Endothelial cell of umbilical vein (primary cell): Measurements from ENCODE around the gene NEK7. TPM values are rescaled to one million over a fixed set of nuclear protein-coding genes. Genes with fewer than 3 reads are reported as not detected.

Experiments
- BruUV-seq: library from RNA; stranded (reverse); fragments of 400-500 nt; replicated peaks from 2 replicates; lab custom pipeline; 2021; lab: Mats Ljungman, UMichigan
- CTCF ChIA-PET: fragments of 300-600, 350-600 bp; sonication (Branson Sonifier 250); formaldehyde crosslinking; loops from one replicate; lab custom pipeline; 2021; ENCODE audit warnings: antibody characterized with exemption, inconsistent platforms; lab: Charles Lee
- POLR2A ChIA-PET: fragments of 300-600, 350-600 bp; sonication (Branson Sonifier 250); formaldehyde crosslinking; loops from one replicate; lab custom pipeline; 2021; ENCODE audit warnings: antibody characterized with exemption, inconsistent platforms; lab: Charles Lee
- DNase-seq: peaks from one replicate; pipeline ENCODE4 v3.0.0-alpha.2; 2011; ENCODE audit warnings: low read depth, low spot score
- FAIRE-seq: peaks from 2 replicates; lab custom pipeline; 2011; peaks lifted over from hg19 to GRCh38; lab: Jason Lieb, UNC
- H2AFZ ChIP-seq: 2 replicates; pipeline ENCODE4 v1.6.0; 2012; ENCODE audit warnings: low read depth, low read length, control low read depth, inconsistent platforms
- H3K27ac ChIP-seq: 2 replicates; pipeline ENCODE4 v1.5.1; 2011; ENCODE audit warnings: low read depth, mild to moderate bottlenecking, control low read depth, low read length, moderate library complexity; ENCODE audit not compliant: insufficient read depth
- H3K27me3 ChIP-seq, 2 experiments: 2 replicates each; pipeline versions ENCODE4 v1.6.0 to v1.6.1; 2011; ENCODE audit warnings: low read length in 2 of 2, mixed read lengths in 1 of 2; ENCODE audit not compliant: control insufficient read depth in 2 of 2, insufficient read depth in 2 of 2
- H3K36me3 ChIP-seq, 2 experiments: 2 replicates in 1 of 2; 3 replicates in 1 of 2; pipeline ENCODE4 v1.5.1; 2011; ENCODE audit warnings: low read length in 2 of 2, mild to moderate bottlenecking in 1 of 2, moderate library complexity in 1 of 2; ENCODE audit not compliant: control insufficient read depth in 2 of 2, insufficient read depth in 2 of 2; ENCODE audit errors: extremely low read depth in 1 of 2
- H3K4me1 ChIP-seq: 3 replicates; pipeline ENCODE4 v1.5.1; 2011; ENCODE audit warnings: mild to moderate bottlenecking, low read length; ENCODE audit not compliant: control insufficient read depth, insufficient read depth; ENCODE audit errors: extremely low read depth
- H3K4me2 ChIP-seq: 2 replicates; pipeline ENCODE4 v1.6.1; 2011; ENCODE audit warnings: low read length, control low read depth, mixed read lengths; ENCODE audit not compliant: insufficient read depth
- H3K4me3 ChIP-seq, 3 experiments: fragments of 200-600 bp in 1 of 3; sonication (generic), shearing (Covaris generic) in 1 of 3; replicated peaks in 1 of 3; 2 replicates each; pipeline ENCODE4 v1.5.1; 2011 to 2016; ENCODE audit warnings: control low read depth in 3 of 3, low read length in 3 of 3, mild to moderate bottlenecking in 2 of 3, inconsistent platforms in 1 of 3, low read depth in 1 of 3, moderate library complexity in 1 of 3; ENCODE audit not compliant: insufficient read depth in 1 of 3
- H3K79me2 ChIP-seq: 2 replicates; pipeline ENCODE4 v1.6.0; 2012; ENCODE audit warnings: low read length, inconsistent platforms; ENCODE audit not compliant: control insufficient read depth, insufficient read depth
- H3K9ac ChIP-seq: replicated peaks from 2 replicates; pipeline ENCODE3; 2011; ENCODE audit warnings: low read length, control low read depth; ENCODE audit not compliant: insufficient read depth; ENCODE audit errors: extremely low read depth
- H3K9me1 ChIP-seq: replicated peaks from 3 replicates; pipeline ENCODE4 v1.6.0; 2011; ENCODE audit warnings: mild to moderate bottlenecking, low read length; ENCODE audit not compliant: control insufficient read depth, insufficient read depth; ENCODE audit errors: extremely low read depth
- H3K9me3 ChIP-seq: replicated peaks from 2 replicates; pipeline ENCODE4 v1.5.1; 2012; ENCODE audit warnings: low read length, inconsistent platforms; ENCODE audit not compliant: control insufficient read depth, insufficient read depth
- H4K20me1 ChIP-seq: replicated peaks from 2 replicates; pipeline ENCODE3; 2011; ENCODE audit warnings: mild to moderate bottlenecking, low read length; ENCODE audit not compliant: control insufficient read depth, insufficient read depth; ENCODE audit errors: extremely low read depth
- EZH2 ChIP-seq: IDR thresholded peaks from 2 replicates; pipeline ENCODE4 v1.6.1; 2012; ENCODE audit warnings: borderline replicate concordance, low read depth, mild to moderate bottlenecking, moderate library complexity, low read length, inconsistent platforms; ENCODE audit not compliant: severe bottlenecking
- FOS ChIP-seq: IDR thresholded peaks from 2 replicates; pipeline ENCODE4 v1.6.1; 2011; ENCODE audit warnings: mild to moderate bottlenecking, low read length, moderate library complexity, borderline replicate concordance; ENCODE audit not compliant: insufficient read depth
- GATA2 ChIP-seq: IDR thresholded peaks from 2 replicates; pipeline ENCODE4 v1.7.0; 2011; ENCODE audit warnings: low read depth, mild to moderate bottlenecking, moderate library complexity, mixed read lengths, low read length; ENCODE audit not compliant: insufficient read length, insufficient read depth
- JUN ChIP-seq: IDR thresholded peaks from 2 replicates; pipeline ENCODE4 v1.6.1; 2011; ENCODE audit warnings: borderline replicate concordance, low read depth; ENCODE audit not compliant: insufficient read length, insufficient read depth
- MYC ChIP-seq: IDR thresholded peaks from one replicate; pipeline ENCODE4 v1.6.1; 2011; ENCODE audit warnings: mild to moderate bottlenecking, low read depth, low read length
- POLR2A ChIP-seq: IDR thresholded peaks from 2 replicates; pipeline ENCODE4 v1.6.1; 2012; ENCODE audit warnings: low read depth, mild to moderate bottlenecking, control low read depth, low read length
- POLR2AphosphoS5 ChIP-seq: IDR thresholded peaks from 2 replicates; pipeline ENCODE4 v1.6.1; 2012; ENCODE audit warnings: low read depth, mild to moderate bottlenecking, control low read depth, low read length, moderate library complexity; ENCODE audit not compliant: insufficient read depth
- dilution Hi-C: fragments of 300-500 bp; cut with MboI; formaldehyde crosslinking; loops from one replicate; pipeline ENCODE4 v1.15.0; 2019; ENCODE audit warnings: low sequenced_read_pairs; ENCODE audit not compliant: extremely low pct_ligation_motif_present
- intact Hi-C: fragments of 100-400 bp; cut with micrococcal nuclease; formaldehyde crosslinking; loops from one replicate; pipeline ENCODE4 v1.10.0; 2022
- polyA plus RNA-seq, 4 experiments: library from polyadenylated mRNA; depleted of rRNA in 3 of 4; stranded (reverse) in 3 of 4; unstranded in 1 of 4; fragments of >200 nt; gene quantifications; 2 replicates each; pipeline versions ENCODE4 v1.2.1 to v1.2.3, GENCODE V29; 2011 to 2012; ENCODE audit warnings: missing spikeins in 1 of 4
- total RNA-seq: library from RNA; stranded (reverse); gene quantifications from 2 replicates; pipeline ENCODE4 v1.2.3, GENCODE V29; 2021
- TF ChIP-seq, protein P1 (sequence below), 2 donors: IDR thresholded peaks; 1 replicate in 1 of 2; 2 replicates in 1 of 2; pipeline ENCODE4 v1.5.1; 2011; ENCODE audit warnings: low read length in 2 of 2, mild to moderate bottlenecking in 2 of 2, moderate library complexity in 2 of 2, control low read depth in 1 of 2, inconsistent platforms in 1 of 2, low read depth in 1 of 2; ENCODE audit not compliant: insufficient read depth in 1 of 2; ENCODE audit errors: extremely low read depth in 1 of 2
- TF ChIP-seq, protein P2 (sequence below): IDR thresholded peaks from 2 replicates; pipeline ENCODE4 v1.6.1; 2011; ENCODE audit not compliant: insufficient read depth, insufficient read length

The NEK7 gene
- total and polyA plus RNA-seq, 2 donors (not counting 3 experiments of a cell fraction or from before 2014, with no cell fraction given), result 22.6 to 45.7 TPM

DNA sequence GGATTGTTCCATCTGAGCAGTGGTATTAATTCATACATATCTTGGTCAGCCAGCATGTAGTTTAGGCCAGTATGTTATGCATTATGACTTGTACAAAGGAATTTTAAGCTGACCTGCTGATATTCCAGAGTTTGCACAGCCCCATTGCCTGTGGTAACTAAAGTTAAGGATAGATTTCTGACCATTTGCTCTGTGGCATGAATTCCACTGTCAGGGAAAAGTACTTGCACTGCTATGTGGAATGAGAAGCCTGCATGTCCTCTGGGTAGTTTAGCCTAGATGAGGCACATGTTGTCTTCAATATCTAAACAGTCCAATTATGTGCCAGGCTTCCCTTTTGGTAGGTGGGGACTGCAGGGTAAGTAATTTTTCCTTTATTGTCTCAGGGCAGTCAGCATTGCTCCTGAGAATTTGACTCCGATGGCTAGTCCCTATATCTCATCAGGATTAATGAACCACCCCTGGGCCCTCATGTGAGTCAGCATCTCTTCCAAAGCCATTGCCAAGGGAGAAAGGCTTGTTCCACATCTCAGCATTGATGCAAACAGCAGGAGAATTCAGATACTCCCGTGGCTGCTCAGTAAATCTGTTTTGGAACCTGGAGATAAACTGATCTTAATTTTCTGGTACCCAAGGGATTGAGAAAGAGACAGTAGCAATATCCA lies 30.2 kb downstream of the NEK7 start:
- Histone ChIP-seq H3K4me2 (no peak overlapping the region), H3K4me3 (no peak overlapping the region), H3K36me3 (no peaks in the 10 kb centered on the region), H3K27me3 (no peaks in the 10 kb centered on the region), H4K20me1 (peaks cover 25% of the 10 kb centered on the region), H3K9me1 (no peaks in the 10 kb centered on the region), H3K27ac (no peak overlapping the region), H3K9ac (no peak overlapping the region), H3K79me2 (peaks cover 93% of the 10 kb centered on the region), H3K4me1 (peaks cover 11% of the 10 kb centered on the region), H2AFZ (no peak overlapping the region), H3K9me3 (no peaks in the 10 kb centered on the region)
- intact Hi-C loops, result no loop called here
- FAIRE-seq, result no peak
- no TSS peak for BruUV-seq
- dilution Hi-C loops, result no loop called here
- TF ChIP-seq, protein P1, sequence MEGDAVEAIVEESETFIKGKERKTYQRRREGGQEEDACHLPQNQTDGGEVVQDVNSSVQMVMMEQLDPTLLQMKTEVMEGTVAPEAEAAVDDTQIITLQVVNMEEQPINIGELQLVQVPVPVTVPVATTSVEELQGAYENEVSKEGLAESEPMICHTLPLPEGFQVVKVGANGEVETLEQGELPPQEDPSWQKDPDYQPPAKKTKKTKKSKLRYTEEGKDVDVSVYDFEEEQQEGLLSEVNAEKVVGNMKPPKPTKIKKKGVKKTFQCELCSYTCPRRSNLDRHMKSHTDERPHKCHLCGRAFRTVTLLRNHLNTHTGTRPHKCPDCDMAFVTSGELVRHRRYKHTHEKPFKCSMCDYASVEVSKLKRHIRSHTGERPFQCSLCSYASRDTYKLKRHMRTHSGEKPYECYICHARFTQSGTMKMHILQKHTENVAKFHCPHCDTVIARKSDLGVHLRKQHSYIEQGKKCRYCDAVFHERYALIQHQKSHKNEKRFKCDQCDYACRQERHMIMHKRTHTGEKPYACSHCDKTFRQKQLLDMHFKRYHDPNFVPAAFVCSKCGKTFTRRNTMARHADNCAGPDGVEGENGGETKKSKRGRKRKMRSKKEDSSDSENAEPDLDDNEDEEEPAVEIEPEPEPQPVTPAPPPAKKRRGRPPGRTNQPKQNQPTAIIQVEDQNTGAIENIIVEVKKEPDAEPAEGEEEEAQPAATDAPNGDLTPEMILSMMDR (IDR thresholded peaks at IDR 0.05; ENCODE audit: extremely low read depth in 1 of 2, insufficient read depth in 1 of 2, low read depth in 1 of 2, low read length in 2 of 2), result no peak
- TF ChIP-seq POLR2AphosphoS5 (no peak), JUN (no peak), FOS (no peak), POLR2A (no peak), EZH2 (no peak), GATA2 (no peak), MYC (no peak)
- TF ChIP-seq, protein P2, sequence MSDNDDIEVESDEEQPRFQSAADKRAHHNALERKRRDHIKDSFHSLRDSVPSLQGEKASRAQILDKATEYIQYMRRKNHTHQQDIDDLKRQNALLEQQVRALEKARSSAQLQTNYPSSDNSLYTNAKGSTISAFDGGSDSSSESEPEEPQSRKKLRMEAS, result no peak
- CTCF ChIA-PET, result interaction anchor here (1.8 kb wide), 1 partner anchor 12 kb away, joined by 4 read pairs; no protein-coding TSS in a partner anchor
- POLR2A ChIA-PET, result no interaction called here
- no peak for DNase-seq
